Vagina (tissue), 2 donors: ENCODE data around the gene DCAF12L1.

Experiments used
- POLR2A ChIP-seq, 2 donors: fragments of 450-650 bp; IDR thresholded peaks; one replicate each; pipeline ENCODE4 v1.6.1; 2017; ENCODE audit warnings: antibody characterized with exemption in 2 of 2, mild to moderate bottlenecking in 2 of 2, moderate library complexity in 2 of 2
- POLR2AphosphoS5 ChIP-seq, 2 donors: sonication (generic); formaldehyde crosslinking; IDR thresholded peaks; one replicate each; pipeline ENCODE4 v1.9.0; 2017; ENCODE audit warnings: antibody characterized with exemption in 2 of 2, mild to moderate bottlenecking in 2 of 2, low read depth in 1 of 2; ENCODE audit not compliant: insufficient read depth in 1 of 2
- TF ChIP-seq, protein P1 (sequence below), 3 experiments: fragments of 450-650 bp in 2 of 3; fragments of 200-600 bp in 1 of 3; sonication (generic) in 1 of 3; IDR thresholded peaks; one replicate each; pipeline ENCODE4 v1.5.1; 2017 to 2019; ENCODE audit warnings: antibody characterized with exemption in 3 of 3, mild to moderate bottlenecking in 2 of 3, moderate library complexity in 2 of 3

DNA sequence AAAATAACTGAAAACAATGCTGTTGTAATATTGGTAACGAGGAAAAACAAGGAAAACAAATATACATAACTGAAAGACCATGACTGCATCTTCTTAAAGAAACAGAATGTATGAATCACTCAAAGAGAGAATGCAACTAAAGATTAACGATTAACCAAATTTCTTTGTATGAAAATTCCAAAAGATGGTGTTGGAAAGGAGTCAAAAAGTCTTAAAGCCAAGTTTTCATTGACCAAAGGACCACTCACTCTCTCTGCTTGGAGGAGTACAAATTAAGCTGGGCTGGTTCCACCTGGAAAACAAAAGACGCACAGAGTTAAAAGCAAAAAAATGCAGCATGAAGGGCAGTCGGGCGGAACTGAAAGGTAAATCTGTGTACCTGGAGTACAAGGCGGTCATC lies 1.8 kb downstream of the DCAF12L1 start:
- TF ChIP-seq, protein P1, sequence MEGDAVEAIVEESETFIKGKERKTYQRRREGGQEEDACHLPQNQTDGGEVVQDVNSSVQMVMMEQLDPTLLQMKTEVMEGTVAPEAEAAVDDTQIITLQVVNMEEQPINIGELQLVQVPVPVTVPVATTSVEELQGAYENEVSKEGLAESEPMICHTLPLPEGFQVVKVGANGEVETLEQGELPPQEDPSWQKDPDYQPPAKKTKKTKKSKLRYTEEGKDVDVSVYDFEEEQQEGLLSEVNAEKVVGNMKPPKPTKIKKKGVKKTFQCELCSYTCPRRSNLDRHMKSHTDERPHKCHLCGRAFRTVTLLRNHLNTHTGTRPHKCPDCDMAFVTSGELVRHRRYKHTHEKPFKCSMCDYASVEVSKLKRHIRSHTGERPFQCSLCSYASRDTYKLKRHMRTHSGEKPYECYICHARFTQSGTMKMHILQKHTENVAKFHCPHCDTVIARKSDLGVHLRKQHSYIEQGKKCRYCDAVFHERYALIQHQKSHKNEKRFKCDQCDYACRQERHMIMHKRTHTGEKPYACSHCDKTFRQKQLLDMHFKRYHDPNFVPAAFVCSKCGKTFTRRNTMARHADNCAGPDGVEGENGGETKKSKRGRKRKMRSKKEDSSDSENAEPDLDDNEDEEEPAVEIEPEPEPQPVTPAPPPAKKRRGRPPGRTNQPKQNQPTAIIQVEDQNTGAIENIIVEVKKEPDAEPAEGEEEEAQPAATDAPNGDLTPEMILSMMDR (IDR thresholded peaks at IDR 0.05): no peak
- TF ChIP-seq POLR2AphosphoS5 (IDR thresholded peaks at IDR 0.05; ENCODE audit: insufficient read depth in 1 of 2, low read depth in 1 of 2): no peak
- TF ChIP-seq POLR2A (IDR thresholded peaks at IDR 0.05): no peak
